Right lung (tissue), 5 donors: ENCODE data around the gene MKNK1. TPM values are rescaled to one million over a fixed set of nuclear protein-coding genes. Genes with fewer than 3 reads are reported as not detected.

Experiments used
- DNase-seq, 2 donors: peaks; one replicate each; pipeline ENCODE4 v3.0.0-alpha.2; 2013
- polyA plus RNA-seq, 5 donors: library from polyadenylated mRNA; unstranded; fragments of 120-200 nt; gene quantifications; one replicate each; pipeline versions ENCODE4 v1.2.1 to v1.2.3, GENCODE V29; 2013; ENCODE audit warnings: inconsistent platforms in 1 of 5, low replicate concordance in 1 of 5; ENCODE audit not compliant: insufficient read length in 5 of 5, insufficient read depth in 1 of 5

MKNK1 gene
- polyA plus RNA-seq, 5 donors = 44.7 to 53.9 (median 48.2) TPM

DNA sequence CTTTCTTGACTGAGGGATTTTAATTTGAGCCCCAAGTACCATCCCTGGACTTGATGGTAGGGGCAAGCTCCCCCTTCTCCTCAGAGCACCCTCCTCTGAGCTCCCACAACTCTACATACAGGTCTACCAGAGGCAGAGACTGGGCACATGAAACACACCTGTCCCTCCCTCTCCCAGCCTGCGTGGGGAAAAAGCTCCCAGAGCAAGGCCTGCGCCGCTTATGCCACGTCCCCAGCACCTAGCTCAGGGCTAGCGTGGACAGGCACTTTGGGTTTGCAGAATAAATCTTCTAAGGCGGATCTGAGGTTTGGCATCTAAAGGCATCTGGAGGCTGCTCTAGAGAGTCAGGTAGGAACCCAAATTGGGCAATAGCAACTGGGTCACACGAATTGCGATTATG lies 45.1 kb downstream of the MKNK1 start:
- DNase-seq = no peak

DNA sequence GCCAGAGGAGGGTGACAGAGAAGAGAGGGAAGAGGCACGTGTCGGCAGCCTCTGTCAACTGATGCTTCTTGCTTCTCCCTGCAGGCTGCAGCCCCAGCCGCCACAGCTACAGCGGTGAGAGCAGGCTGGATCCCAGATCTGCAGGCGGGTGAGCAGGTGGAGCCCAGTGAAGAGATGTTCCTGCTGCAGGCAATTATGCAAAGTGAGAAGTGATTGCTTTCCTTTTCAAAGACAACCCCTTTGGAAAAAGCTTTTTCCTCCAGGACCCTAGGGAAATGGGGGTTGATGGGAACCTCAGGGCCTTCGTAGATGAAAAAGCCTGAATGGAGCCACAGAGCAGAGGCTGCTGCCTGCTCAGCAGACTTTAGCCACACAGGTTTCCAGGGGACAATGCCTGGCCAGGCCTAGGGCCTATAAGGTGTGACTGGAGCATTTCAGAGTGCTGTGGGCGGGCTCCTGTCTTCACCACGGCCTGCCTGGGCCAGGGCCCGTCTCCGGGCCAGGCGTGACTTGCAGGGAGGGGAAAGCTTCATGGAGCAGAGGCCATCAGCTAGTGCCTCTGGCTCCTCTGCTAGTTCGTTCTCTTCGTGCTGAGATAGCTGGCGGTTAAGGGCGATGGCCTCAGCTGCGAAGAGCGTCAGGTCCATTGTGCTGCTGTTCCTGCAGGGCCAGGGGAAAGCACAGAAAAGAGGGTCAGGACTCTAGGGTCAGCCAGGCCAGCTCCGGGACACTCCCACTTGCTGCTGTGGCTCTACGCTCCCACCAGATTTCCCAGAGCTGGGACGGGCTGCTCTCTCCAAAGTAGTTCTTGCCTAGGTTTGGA lies 45.7 kb downstream of the MKNK1 start:
- DNase-seq = no peak

DNA sequence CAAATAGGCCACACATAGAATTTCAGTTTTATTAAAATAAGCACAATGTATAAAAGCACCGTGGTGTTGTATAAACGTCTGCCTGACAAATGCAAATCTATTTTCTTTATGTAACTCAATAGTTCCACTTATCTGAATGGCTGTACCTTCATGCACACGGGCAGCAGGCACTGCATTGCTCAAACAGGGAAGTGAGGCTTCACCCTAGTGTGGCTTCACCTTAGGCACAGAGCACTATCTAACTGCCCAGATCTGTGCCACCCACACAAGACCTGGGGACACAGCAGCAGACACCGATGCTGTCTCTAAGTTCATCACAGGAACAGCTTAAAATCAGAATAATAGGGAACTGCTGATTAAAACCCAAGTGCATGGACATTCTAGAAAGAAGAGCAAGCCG lies 46.7 kb downstream of the MKNK1 start:
- DNase-seq = no peak

DNA sequence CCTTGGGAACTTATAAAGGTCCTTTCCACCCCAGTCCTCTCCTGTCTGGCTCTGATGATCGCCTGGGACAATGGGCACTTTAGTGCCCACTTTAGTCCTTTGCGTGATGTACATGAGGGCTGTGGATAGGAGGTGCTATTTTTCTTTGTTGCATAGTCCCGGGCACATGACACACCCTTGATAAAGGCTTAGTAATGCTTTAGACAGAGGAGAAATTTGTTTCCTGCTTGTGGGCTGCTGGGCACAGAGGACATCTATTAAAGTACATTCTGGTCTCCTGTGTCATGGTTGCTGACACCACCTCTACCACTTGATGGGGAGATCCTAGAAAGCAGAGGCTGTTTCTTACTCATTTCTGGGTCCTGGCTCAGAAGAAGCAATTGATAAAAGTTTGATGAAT lies 47.2 kb downstream of the MKNK1 start:
- DNase-seq = no peak

DNA sequence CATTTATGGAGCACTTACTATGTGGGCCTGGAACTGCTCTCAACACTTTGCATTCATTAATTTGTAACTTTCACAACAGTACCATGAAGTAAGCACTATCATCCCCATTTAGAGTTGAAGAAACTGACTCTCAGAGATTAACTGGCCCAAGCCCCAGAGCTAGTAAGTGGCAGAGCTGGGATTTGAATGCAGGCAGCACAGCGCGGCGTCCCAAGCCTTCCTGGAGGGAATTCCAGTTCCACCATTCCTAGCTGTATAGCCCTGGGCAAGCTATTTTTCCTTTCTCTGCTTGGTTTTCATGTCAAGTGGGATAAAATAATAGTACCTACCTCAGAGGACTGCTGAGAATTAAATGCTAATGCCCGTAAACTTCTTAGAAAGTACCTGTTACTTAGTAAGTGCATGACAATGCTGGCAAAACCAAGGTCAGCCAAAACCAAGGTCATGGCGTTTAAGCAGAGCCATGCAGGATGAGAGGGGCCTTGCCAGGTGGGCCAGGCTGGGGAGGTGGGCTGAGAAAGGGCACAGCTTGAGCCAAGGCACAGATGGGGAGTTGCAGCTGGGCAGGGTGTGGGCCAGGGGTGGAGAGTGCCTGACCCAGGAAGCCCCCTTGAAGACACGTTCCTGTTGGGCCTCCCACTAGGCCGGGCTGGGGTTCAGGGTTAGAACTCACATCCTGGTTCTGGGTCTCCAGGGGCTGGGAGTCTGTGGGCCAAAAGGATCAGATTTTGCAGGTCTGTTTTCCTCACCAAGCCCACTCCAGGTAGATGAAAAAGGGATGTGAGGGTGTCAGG lies 48.0 kb downstream of the MKNK1 start:
- DNase-seq = no peak

DNA sequence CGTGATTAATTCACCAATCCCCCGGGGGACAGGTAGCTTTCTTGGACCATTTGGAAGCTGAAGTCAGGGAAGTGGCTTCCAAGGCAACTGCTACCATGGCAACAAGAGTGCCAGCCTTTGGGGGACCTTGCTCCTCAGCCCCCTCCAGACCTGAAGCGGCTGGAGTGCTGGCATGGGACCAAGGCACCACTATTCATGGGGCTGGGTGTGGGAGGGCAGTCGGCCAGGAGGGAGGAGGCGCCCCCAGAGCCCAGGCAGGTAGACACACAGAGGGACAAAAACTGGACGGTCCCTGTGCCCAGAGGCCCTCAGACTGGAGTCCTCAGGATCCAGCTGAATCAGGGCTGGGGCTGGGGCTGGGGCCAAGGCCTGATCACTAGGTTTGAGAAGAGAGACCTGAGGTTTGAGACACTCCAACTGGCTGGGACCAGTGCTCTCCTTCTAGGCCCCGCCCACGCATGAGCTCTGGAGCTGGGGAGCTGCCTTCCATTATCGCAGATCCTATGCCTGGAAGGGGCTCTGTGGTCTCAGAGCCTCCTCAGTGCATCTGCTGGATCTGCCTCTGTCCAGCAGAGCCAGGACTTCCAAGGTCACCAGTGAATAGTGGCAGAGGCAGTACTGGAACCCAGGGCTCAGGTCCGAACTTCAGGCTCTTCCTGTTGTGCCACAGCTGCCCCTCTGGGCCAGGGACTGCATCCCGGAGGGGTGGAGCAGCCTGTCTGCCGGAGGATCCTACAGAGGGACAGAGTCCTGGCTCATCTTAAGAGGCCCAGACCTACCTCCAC lies 49.3 kb downstream of the MKNK1 start:
- no peak for DNase-seq

DNA sequence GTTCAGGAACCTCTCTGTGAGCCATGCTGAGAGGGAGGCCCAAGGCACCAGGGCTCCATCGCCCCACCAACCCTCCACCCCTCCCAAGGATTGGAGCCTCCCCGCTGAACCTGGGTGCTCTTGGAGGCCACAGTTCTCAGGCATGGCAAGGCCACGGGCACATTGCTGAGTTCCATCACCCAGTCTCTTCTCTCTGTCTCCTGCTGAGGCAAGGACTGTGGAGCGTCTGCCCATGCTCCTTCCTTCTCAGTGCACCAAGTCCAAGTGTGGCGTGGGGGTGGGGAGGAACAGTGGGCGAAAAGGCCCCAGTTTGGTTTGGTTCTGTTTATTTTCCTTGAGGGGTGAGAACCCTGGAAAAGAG lies 49.9 kb downstream of the MKNK1 start:
- no peak for DNase-seq

DNA sequence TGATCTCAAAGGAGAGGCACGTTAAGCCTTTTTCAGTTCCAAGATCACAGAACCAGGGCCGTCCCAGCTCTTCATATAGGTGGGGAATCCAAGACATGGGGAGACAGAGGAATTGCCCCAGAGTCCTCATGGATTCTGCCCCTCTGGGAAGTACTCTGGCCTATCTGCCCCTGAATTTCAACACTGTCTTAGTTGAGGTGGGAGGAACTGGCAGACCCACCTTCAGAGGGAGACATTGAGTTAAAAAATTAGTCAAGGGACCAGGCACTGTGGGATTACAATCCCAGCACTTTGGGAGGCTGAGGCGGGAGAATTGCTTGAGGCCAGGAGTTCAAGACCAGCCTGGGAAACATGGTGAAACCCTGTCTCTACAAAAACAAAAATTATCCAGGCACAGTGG lies 50.6 kb downstream of the MKNK1 start:
- no peak for DNase-seq

DNA sequence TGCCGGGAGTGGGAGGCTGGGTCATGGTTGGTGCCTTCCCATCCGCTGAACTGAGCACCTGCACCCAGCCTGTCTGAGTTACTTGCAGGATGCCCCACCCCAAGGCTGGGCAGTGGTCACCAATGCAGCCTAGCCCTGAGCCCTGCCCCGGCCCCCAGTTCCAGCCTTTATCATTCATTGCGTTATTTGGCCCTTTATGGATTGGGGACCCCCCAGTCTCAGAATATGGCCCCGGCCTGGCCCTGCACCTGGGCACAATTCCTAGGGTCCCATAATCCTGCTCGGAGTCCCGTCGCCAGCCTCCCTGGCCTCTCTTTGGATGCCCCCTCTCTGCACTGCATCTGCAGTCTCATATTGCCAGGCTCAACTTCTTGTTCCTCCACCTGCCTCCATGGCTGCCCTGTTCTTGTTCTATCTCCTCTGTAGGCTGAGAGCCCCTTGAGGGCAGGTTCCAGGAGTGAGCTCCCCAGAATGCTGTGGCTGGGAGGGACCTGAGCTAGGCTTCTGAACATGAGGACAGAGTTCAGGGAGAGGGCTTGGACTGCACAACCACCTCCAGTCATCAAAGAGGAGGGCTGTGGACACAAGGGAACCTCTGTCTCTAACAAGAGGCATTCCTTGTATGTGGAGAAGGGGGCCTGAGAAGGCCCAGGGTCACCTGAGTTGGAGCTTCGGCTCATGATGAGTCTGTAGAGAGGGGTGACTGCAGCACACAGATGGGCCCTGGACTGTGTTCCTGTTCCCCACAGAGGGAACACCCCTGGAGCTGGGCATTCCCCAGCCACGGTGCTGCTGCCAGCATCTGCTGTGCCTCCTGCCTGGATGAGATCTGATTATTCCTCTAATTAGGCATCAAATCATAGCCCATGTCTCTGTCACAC lies 51.5 kb downstream of the MKNK1 start:
- no peak for DNase-seq

DNA sequence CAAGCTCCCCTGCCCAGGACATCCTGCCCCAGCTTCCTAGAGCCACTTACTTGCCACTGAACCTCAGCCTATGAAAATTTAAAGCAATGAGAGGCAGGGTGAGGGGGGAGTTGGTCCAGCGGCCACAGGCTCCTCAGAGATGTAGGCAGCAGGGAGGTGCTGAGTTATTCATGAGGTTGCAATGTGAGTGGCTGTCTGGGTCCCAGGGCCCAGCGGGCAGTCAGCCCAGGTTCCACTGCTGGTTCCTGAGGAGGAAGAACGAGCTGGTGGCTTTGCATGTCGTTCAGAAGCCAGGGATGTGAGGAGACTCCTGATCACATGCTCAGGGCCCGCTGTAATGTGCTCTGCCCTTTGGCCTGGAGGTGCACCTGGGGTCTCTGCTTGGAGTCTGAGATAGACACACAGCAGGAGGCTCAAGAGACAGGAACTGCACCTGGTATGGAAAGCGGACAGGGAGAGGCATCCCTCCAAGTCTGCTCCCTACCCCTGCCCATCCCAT lies 52.4 kb downstream of the MKNK1 start, which contains the start of gene KNCN:
TSS of gene KNCN (minus strand) at position 51 of the 499 bp plus-strand sequence. CDS start 432 bp downstream, outside the sequence.
- DNase-seq = no peak

DNA sequence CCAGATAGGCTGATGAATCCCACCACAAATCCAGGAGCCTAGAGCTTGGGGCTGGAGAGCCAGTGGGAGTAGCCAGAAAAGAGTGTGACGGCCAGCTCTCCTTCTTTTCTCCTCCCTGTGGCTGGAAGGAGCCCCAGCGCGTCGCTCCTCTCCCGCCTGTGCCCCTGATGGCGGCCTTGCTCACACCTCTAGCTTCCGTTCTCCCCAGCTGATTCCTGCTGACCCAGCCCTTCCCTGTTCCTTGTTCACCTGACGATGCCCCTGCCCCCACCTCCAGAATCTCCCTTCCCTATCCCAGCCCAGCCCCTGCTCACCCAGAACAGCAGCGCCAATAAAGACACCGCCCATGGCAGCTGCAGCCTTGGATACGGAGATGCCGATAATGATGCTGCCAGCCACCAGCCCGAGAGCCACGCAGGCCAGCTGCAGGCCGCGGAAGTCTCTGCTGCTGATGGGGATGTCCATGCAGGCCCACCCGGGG lies 53.3 kb downstream of the MKNK1 start:
- no peak for DNase-seq

DNA sequence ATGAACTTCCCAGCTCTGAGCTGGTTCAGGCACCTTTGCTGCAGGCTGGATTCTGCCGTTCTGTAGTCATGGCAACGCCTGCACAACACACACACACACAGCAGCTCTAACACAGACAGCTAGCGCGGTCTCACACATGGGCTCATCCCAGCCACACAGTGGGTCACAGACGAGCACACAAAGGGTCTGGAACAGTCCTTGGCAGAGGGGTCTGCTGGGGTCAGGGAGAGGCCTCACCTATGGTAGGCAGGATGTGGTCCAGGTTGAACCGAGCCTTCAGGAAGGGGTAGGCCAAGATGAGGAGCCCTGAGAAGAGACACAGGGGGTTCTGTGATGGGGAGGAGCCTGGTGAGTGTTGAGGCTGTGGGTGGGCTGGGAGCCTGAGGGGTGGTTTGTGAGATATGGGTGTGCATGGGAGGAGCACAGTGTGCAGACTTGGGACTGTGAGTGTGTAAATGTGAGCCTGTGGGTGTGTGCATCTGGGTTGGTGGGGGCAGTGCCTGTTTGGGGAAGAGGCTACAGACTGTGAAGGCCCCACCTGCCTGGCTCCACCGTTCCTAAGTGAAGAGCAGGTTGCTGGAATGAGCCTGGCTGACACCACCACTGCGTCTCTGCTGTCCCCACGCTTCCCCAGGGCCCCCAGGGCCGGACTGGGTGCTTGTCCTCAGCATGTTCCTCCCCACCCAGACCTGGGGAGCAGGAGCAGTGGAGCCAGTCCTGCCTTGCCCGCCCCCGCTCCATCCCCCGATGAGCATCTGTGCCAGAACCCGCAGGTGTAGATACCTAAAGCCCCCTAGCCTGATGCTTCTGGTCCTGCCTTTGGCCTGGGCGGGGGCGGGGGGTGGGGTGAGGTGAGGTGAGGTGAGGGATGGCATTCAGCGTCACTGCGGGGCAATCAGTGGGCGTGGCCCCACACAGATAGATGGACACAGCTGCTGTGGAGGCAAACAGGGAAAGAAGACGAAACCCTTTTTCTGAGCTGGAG lies 54.1 kb downstream of the MKNK1 start:
- peak in 1 of 2 donors; percentile 40 for DNase-seq

DNA sequence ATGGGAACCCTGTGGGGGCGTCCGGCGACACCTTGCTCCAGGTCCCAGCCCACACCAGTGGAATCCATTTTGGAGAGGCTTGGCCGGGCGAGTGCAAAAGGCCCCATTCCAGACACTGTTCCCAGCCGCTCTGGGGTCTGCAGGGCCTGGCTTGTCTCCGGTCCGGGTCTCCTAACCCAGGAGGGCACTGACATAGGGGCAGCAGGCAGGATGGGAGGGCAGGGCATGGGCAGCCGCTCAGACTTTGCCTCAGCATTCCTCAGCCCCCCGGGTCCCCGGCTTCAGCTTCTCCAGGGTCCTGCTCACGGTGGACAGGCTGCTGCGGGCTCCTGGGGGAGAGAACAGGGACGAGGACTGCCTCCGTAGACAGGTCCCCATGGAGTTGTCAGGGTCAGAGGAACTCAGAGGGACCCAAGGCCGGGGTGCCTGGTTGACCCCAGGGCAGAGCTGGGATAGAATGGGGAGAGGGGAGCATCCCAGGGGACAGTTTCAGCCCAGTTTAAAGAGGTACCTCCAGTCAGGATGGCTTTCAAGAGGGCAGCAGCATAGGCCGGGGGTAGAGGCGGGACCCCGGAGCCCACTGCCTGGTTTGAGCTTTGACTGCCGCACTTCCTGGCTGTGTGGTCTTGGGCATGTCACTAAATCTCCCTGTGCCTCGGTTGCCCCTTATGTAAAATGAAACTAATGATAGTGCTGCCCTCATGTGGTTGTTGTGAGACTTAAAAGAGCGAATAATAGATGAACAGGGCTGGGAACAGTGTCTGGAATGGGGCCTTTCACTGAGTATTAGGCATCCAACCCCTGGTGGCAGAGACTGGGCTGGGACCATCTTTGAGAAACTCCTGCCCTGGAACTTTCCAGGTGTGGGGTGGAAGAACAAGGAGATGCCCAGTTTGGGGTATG lies 56.3 kb downstream of the MKNK1 start:
- DNase-seq = no peak

DNA sequence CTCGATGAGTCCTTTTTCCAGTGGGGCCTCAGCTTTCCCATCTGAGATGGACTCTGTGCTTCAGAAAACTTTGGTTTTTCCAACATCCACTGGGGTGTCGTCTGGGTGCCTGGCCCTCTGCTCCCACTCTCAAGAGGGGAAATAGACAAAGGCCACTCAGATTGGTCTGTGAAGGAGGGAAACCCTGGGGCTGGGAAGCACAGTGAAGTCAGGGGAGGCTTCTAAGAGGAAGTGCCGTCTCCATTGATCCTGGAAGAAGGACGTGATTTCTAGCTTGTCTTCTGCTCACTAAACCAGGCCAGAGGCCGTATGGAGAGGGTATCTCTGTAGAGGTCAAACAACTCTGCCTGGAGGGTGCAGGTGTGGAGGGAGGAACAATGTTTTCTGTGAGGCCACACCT lies 57.9 kb downstream of the MKNK1 start:
- DNase-seq = no peak

DNA sequence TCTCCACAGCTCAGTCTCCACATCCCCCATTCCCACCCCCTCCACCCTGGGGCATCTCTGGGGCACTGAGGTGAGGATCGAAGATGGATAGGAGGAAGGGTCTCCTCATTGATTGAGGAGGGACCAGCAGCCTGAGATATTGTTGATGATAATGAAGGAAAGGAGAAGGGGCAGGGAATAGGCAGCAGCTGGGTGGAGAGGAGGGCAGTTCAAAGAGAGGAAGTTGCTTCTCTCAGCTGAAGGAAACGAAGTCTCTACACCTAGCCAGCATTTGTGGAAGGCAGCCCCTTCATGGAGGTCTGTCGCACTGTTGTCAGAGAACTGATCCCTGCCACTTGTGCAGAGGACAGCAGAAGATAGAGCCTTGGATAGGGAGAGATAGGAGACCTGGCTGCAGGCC lies 58.3 kb downstream of the MKNK1 start:
- DNase-seq = no peak

DNA sequence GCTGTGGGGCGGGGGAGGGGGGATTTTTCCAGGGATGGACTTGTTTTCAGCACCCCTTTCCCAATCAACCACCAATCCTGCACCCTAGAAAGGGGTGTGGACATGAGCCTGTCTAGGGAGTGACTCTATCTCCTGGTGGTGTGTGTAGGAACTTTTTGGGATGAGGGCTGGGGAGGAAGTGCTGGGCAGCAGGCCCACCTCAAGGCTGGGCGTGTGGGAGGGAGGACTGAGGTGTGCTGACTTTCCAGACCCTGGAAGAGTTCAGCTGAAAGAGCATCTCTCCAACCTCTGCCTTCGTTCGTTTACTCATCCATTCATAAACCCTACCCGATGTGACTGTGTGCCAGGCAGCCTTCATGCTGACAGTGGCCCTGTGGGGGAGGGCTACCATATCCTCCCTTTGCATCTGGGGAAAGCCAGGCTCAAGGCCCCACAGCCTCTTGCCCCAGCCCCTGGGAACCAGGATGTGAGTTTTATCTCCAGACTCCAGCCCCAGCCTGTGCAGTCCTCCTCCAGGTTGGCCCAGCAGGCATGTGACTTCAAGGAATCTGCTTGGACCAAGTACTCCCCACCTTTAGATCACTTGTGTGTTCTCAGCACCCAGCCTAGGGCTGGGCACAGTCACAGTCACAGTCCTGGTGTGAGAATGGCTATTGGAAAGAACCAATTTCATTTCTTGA lies 59.4 kb downstream of the MKNK1 start:
- no peak for DNase-seq

DNA sequence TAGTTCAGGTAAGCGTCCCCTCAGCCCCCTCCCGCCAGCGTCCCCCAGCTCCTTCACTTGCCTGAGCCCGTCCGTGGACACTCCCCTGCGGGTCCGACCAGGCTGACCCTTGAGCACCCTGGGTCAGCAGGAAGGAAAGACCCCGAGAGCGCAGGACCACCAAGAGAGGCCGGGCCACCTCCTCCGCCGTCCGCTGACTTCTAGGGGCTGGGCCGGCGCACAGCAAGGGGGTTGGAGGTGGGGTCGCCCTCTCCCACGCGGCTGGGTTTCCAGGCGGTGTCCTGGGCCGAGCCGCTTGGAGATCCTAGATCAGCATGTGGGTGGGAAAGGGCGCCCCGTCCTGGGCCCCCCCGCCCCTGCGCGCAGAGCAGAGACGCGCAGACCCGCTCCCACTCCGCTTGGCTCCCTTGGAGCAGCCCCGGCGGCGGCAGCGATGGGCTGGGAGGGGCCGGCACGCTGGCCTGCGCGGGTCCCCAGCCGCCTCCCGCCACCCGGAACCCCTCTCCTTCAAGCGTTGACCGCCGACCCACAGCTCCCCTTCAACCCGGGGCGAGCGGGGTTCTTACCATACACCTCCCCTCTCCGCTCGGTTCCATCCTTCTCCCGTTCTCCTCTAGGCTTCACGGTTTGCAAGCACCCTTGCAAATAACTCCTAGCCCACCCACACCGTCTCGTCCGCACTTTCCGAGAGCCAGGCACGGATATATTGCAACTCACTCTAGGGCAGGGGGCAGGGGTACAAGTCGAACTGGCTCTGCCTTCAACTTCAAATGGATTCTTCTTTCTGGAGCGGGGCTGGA lies 60.1 kb downstream of the MKNK1 start:
- no peak for DNase-seq
